ENCODE measurements around the gene MEX3A. TPM values are rescaled to one million over a fixed set of nuclear protein-coding genes. Genes with fewer than 3 reads are reported as not detected.
A peak's percentile ranks its signal among the peaks of the same experiment; 100 is the strongest.

The MEX3A gene, protein sequence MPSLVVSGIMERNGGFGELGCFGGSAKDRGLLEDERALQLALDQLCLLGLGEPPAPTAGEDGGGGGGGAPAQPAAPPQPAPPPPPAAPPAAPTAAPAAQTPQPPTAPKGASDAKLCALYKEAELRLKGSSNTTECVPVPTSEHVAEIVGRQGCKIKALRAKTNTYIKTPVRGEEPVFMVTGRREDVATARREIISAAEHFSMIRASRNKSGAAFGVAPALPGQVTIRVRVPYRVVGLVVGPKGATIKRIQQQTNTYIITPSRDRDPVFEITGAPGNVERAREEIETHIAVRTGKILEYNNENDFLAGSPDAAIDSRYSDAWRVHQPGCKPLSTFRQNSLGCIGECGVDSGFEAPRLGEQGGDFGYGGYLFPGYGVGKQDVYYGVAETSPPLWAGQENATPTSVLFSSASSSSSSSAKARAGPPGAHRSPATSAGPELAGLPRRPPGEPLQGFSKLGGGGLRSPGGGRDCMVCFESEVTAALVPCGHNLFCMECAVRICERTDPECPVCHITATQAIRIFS
- total RNA-seq: under 1 TPM; 0.27 to 0.36 (median 0.30) TPM
- polyA plus RNA-seq: 1 to 10 TPM in 1 of 3 donors, under 1 TPM in 2; 0.23 to 1.5 (median 0.60) TPM

DNA sequence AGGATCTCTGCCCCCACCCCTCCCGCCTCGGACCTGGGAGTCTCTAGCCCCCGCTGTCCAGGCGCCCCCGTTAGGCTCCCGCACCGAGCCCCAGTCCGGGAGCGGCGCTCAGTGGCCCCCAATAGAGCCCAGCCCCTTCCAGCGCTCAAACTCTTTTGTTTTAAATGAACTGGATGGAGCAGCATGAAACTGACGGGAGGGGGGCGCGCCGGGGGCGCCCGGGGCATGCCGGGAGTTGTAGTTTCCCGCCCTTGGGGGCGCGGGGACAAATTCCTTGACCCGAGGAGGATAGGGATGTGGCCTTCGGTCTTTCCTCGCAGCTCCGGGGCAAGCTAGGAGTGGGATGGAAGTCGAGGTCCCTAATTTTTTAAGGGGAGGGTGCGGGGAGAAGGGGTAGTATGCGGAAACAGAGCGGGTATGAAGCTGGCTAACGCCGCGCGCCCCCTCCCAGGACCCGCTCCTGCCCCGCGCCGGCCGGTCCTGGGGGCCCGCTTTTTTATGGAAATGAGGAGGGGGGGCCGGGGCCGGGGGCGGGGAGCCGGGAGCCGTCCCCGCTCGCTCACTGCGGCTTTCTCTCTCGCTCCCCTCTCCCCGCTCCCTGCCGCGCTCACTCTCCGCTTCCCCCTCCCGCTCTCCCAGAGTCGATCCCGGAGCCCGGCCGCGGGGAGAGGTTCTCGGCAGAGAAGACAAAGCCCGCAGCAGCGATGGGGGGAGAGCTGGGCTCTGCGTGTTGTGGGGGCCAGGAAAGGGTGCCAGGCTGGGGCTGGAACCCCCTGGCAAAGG lies at the start of gene MEX3A:
Gene MEX3A, minus strand, starts transcription at position 157 of the 783 bp plus-strand sequence. CDS start 467 bp downstream, outside the sequence.
- DNase-seq: peak; percentile 88
- Histone ChIP-seq H3K27ac (peak within 1 kb of the TSS; percentile 68 to 81 (median 74)), H3K4me1 (peaks cover 0 to 38% (median 25%) of the 10 kb centered on the region in 4 donors), H3K27me3 (no peaks in the 10 kb centered on the region), H3K4me3 (peak within 1 kb of the TSS; percentile 63 to 98 (median 86)), H3K36me3 (no peaks in the 10 kb centered on the region), H3K9me3 (no peaks in the 10 kb centered on the region)
- intact Hi-C loops (cut with DNase I): loop anchor here (2.0 kb wide), 1 partner anchor 28 kb away; the partner anchor contains the start of gene LAMTOR2
- 1% methylated on average over 61 to 62 of the region's 62 CpGs for WGBS, 2 donors
- TF ChIP-seq POLR2AphosphoS5 (IDR thresholded peaks at IDR 0.05) (peak in 2 of 4 donors; percentile 35 to 43), EP300 (IDR thresholded peaks at IDR 0.05) (no peak)

DNA sequence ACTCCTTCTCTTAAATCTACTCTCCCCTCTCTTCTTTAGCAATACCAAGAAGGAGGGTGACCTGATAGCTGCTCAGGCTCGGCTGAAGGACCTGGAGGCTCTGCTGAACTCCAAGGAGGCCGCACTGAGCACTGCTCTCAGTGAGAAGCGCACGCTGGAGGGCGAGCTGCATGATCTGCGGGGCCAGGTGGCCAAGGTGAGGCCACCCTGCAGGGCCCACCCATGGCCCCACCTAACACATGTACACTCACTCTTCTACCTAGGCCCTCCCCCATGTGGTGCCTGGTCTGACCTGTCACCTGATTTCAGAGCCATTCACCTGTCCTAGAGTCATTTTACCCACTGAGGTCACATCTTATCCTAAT lies 48.3 kb upstream of the MEX3A start:
- Histone ChIP-seq H3K9me3 (no peaks in the 10 kb centered on the region), H3K4me3 (no peak overlapping the region), H3K27ac (peak overlapping the region; percentile 95 to 100 (median 98)), H3K4me1 (peaks cover 4 to 58% (median 56%) of the 10 kb centered on the region in 4 donors), H3K36me3 (peaks cover 37 to 53% (median 48%) of the 10 kb centered on the region in 4 donors), H3K27me3 (no peaks in the 10 kb centered on the region)
- TF ChIP-seq POLR2A (IDR thresholded peaks at IDR 0.05): no peak
- TF ChIP-seq, protein P1, sequence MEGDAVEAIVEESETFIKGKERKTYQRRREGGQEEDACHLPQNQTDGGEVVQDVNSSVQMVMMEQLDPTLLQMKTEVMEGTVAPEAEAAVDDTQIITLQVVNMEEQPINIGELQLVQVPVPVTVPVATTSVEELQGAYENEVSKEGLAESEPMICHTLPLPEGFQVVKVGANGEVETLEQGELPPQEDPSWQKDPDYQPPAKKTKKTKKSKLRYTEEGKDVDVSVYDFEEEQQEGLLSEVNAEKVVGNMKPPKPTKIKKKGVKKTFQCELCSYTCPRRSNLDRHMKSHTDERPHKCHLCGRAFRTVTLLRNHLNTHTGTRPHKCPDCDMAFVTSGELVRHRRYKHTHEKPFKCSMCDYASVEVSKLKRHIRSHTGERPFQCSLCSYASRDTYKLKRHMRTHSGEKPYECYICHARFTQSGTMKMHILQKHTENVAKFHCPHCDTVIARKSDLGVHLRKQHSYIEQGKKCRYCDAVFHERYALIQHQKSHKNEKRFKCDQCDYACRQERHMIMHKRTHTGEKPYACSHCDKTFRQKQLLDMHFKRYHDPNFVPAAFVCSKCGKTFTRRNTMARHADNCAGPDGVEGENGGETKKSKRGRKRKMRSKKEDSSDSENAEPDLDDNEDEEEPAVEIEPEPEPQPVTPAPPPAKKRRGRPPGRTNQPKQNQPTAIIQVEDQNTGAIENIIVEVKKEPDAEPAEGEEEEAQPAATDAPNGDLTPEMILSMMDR (IDR thresholded peaks at IDR 0.05): peak in 2 of 4 experiments; percentile 8 to 19
- no peak for DNase-seq
- WGBS, 2 donors: 76 to 79% methylated on average over 6 of the region's 6 CpGs
- intact Hi-C loops (cut with DNase I): loop anchor here (1.0 to 2.0 kb wide), 2 partner anchors 34 to 76 kb away; partner anchors contain the start of gene LAMTOR2

DNA sequence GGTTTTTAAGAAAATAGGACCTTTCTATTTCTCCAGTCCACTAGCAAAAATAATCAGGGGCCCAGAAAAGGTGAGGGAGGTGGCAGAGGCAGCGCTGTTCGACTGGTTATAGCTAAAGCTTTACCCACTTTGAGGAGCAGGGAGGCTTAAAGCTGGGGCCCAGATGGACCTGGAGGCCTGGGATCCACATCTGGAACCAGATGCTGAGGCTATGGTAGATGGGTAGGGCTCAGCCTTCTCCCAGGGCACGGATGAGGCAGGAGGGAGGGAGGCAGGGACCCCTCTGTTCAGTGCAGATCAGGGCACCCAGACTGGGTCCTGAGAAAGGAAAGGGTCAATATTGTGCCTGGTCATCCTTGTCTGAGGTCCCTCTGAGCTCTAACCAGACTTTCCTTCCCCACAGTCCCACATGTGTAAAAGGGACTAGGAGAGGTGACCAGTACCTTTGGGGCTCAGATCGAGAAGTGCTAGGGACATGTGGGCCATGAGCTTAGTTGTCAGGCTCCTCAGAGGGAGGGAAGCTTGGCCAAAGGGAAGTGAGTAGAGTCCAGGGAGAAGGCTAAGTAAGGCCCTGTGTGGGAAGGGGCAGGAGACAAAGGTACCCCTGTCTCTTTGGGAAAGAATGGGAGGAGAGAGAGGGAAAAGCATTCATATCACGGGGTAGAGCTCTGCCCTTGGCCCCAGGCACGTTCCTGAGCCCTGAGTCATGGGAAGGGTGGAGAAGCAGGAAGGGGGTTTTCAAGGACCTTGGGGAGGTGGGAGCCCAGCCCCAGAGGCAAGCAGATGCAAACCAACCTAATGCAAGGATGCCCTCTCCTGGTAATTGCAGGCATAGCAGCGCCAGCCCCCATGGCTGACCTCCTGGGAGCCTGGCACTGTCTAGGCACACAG lies 47.7 kb upstream of the MEX3A start:
- 39 to 44% methylated on average over 7 of the region's 7 CpGs for WGBS, 2 donors
- H3K36me3 ChIP-seq: peaks cover 30 to 46% (median 42%) of the 10 kb centered on the region in 4 donors
- peak; percentile 95 for DNase-seq
- no peaks in the 10 kb centered on the region for H3K27me3 ChIP-seq
- H3K4me3 ChIP-seq: peak overlapping the region in 2 of 4 donors; percentile 22 to 24
- peaks cover 4 to 64% (median 62%) of the 10 kb centered on the region in 4 donors for H3K4me1 ChIP-seq
- intact Hi-C loops (cut with DNase I): loop anchor here (1.0 to 2.0 kb wide), 2 partner anchors 34 to 75 kb away; partner anchors contain the start of gene LAMTOR2
- TF ChIP-seq POLR2A (IDR thresholded peaks at IDR 0.05) (no peak), EP300 (IDR thresholded peaks at IDR 0.05) (no peak), POLR2AphosphoS5 (IDR thresholded peaks at IDR 0.05) (peak; percentile 27 to 86 (median 59))
- TF ChIP-seq, protein P1 (IDR thresholded peaks at IDR 0.05): peak; percentile 98 to 99 (median 98)
- H3K27ac ChIP-seq: peak overlapping the region; percentile 95 to 100 (median 98)
- no peaks in the 10 kb centered on the region for H3K9me3 ChIP-seq

DNA sequence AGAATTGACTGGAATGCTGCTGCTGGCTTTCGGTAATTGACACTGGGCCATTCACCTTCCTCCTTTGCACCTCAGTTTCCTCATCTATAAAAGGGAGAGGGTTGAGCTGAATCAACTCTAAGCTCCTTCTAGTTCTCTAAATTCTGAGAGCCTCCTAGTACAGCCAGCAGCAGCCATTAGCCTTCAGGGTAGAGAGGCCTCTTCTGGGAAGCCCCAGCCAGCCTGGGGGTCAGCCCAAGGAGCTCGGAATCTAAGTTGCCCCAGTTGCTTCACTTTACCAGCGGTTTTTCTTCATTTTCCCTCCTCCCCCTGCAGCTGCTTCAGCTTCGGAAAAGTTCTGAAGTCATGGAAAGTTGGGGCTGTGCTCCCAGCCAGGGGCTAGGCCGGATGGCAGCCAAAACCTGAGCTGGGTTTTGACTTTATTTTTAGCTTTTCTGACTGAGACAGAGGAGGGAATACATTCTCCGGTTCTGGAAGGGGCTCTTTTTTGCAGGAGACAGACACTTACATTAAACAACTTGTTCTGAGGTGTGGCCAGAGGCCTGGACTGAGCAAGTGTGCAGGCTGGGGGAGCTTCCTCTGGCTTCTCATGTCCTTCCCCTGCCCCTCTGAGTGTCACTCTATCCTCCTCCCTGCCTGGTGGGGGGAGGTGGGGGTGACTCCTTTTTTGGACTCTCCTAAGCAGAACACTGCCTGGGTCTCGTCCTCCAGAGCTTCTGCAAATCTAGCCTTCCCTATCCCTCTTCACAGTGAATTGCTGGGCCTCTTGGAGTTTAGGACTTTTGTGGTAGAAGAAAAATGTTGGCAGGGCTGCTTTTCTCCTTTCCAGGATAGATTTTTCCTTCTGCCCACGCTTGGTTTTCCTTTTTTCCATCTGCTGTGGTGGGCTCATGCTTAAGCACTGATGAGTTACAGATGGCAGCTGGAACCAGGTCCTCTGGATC lies 46.7 kb upstream of the MEX3A start:
- Histone ChIP-seq H3K4me1 (peaks cover 4 to 74% (median 72%) of the 10 kb centered on the region in 4 donors), H3K4me3 (peak overlapping the region in 2 of 4 donors; percentile 22 to 24), H3K27me3 (no peaks in the 10 kb centered on the region), H3K27ac (peak overlapping the region; percentile 95 to 100 (median 98)), H3K9me3 (no peaks in the 10 kb centered on the region), H3K36me3 (peaks cover 20 to 36% (median 32%) of the 10 kb centered on the region in 4 donors)
- TF ChIP-seq POLR2A (IDR thresholded peaks at IDR 0.05): peak in 1 of 2 donors; percentile 23
- TF ChIP-seq POLR2AphosphoS5 (IDR thresholded peaks at IDR 0.05): peak; percentile 59 to 75 (median 60)
- peak in 1 of 4 donors; percentile 81 for TF ChIP-seq EP300 (IDR thresholded peaks at IDR 0.05)
- TF ChIP-seq, protein P1 (IDR thresholded peaks at IDR 0.05): no peak
- DNase-seq: peak; percentile 91
- intact Hi-C loops (cut with DNase I): no loop called here
- WGBS, 2 donors: 50 to 61% methylated on average over 8 of the region's 8 CpGs

All from sigmoid colon (tissue), 7 donors.